ENCODE data around the gene OR1J1.

Gene OR1J1

DNA sequence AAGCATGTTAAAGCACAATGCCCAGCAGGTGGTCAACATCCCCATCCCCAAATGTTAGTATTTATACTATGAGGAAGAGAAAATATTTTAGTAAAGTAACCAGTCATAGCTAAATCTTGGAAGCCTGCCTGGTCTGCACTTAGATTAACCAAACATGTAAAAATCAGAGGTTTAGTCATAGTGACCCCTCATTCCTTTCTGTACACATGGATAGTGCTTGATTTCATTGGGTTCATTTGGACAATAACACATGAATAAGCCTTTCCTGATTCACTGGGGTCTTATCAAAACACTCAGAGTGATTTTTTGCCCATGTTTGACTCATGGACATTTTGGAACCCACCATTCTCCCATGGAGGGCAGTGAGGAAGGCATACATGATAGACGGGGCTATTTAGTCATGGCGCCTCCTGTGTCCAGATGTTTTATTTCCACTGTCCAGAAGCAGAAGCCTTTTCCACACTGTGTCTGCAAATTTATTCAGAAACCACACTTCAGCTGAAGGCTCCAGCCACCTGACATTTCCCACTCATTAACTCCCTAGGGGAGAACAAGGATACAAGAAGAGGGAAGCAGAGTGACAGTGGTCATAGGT, 32.5 kb downstream of the OR1J1 start:
- Histone ChIP-seq H3K9me3 (no peaks in the 10 kb centered on the region), H3K4me3 (ENCODE audit: low read depth in 1 of 2, low read length in 1 of 2) (no peak overlapping the region), H3K27me3 (no peaks in the 10 kb centered on the region), H3K36me3 (no peaks in the 10 kb centered on the region), H3K27ac (no peak overlapping the region), H3K4me1 (ENCODE audit: control insufficient read depth in 1 of 2, insufficient read depth in 1 of 2, low read depth in 1 of 2, low read length in 1 of 2) (no peaks in the 10 kb centered on the region)
- TF ChIP-seq, protein P1, sequence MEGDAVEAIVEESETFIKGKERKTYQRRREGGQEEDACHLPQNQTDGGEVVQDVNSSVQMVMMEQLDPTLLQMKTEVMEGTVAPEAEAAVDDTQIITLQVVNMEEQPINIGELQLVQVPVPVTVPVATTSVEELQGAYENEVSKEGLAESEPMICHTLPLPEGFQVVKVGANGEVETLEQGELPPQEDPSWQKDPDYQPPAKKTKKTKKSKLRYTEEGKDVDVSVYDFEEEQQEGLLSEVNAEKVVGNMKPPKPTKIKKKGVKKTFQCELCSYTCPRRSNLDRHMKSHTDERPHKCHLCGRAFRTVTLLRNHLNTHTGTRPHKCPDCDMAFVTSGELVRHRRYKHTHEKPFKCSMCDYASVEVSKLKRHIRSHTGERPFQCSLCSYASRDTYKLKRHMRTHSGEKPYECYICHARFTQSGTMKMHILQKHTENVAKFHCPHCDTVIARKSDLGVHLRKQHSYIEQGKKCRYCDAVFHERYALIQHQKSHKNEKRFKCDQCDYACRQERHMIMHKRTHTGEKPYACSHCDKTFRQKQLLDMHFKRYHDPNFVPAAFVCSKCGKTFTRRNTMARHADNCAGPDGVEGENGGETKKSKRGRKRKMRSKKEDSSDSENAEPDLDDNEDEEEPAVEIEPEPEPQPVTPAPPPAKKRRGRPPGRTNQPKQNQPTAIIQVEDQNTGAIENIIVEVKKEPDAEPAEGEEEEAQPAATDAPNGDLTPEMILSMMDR (IDR thresholded peaks at IDR 0.05): no peak

DNA sequence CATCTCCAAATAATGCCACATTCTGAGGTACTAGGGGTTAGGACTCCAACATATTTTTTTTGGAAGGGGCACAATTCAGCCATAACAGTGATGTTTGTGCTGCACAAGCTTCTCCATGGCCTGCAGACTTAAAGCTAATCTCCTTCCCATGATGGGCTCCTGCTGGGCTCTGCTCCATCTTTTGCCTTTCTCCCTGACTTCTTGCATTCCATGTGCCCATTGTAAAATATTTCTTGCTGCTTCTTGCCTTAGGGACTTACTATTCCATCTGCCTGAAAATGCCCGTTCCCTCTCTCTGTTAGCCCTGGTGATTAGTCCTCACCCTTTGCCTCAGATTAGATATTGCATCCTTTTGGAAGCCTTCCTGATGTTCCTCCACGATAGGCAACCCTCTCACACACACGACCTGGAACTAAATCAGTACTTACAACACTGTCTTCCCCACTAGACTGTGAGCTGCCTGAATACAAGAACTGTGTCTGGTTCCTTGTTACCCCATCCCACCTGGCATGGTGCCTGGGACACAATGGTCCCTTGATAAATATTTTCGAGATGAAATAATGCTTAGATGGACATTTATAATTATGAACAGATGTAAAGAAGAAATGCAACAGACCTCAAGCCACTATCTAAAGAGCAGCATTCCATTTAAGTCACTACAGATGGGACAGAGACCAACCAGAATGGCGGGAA, 33.5 kb downstream of the OR1J1 start:
- H3K9me3 ChIP-seq: no peaks in the 10 kb centered on the region
- no peaks in the 10 kb centered on the region for H3K36me3 ChIP-seq
- no peak overlapping the region for H3K4me3 ChIP-seq (ENCODE audit: low read depth in 1 of 2, low read length in 1 of 2)
- H3K27me3 ChIP-seq: no peaks in the 10 kb centered on the region
- no peak overlapping the region for H3K27ac ChIP-seq
- TF ChIP-seq, protein P1 (IDR thresholded peaks at IDR 0.05): no peak
- no peaks in the 10 kb centered on the region for H3K4me1 ChIP-seq (ENCODE audit: control insufficient read depth in 1 of 2, insufficient read depth in 1 of 2, low read depth in 1 of 2, low read length in 1 of 2)

DNA sequence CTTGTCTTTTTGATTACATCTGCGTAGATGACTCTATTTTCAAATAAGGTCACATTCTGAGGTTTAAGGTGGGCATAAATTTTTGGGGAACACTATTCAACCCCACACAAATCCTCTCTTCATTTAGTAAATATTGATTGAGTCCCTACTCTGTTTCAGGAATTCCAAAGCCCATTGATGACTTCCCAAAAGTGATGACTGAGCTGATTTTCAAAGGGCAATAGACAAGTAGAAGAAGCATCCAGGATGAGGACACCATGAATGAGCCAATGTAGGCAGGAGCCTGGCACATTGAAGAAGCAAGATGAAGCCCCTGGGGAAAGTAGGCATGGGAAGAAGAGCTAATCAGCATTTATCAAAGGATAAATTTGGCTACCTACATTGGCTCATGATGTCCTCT, 35.2 kb downstream of the OR1J1 start:
- H3K4me3 ChIP-seq (ENCODE audit: low read depth in 1 of 2, low read length in 1 of 2): no peak overlapping the region
- no peaks in the 10 kb centered on the region for H3K36me3 ChIP-seq
- H3K4me1 ChIP-seq (ENCODE audit: control insufficient read depth in 1 of 2, insufficient read depth in 1 of 2, low read depth in 1 of 2, low read length in 1 of 2): no peaks in the 10 kb centered on the region
- H3K27me3 ChIP-seq: no peaks in the 10 kb centered on the region
- no peaks in the 10 kb centered on the region for H3K9me3 ChIP-seq
- TF ChIP-seq, protein P1 (IDR thresholded peaks at IDR 0.05): no peak
- H3K27ac ChIP-seq: no peak overlapping the region

All from neutrophil (primary cell).